IPS DF 4.7 (cell line): ENCODE data around the gene TM7SF2.
"Not testable (repeated sequence)": the region's sequence is repeated elsewhere in the genome, so short reads cannot be mapped to it uniquely, and the experiment has no call there.

Source experiments
- DNase-seq: peaks from one replicate; pipeline ENCODE4 v3.0.0-alpha.2; 2013; ENCODE audit warnings: low spot score; ENCODE audit errors: extremely low read depth

TM7SF2 gene

GRCh38 chr11:65129649-65130441 lies 18.2 kb downstream of the TM7SF2 start:
- DNase-seq: no peak

- DNase-seq: no peak
Observed at GRCh38 chr11:65130631-65131416, 19.2 kb downstream of the TM7SF2 start.

GRCh38 chr11:65131417-65131776 lies 19.7 kb downstream of the TM7SF2 start:
- no peak for DNase-seq

- DNase-seq: no peak
Observed at GRCh38 chr11:65131895-65132237, 20.2 kb downstream of the TM7SF2 start.

- DNase-seq: no peak
Observed at GRCh38 chr11:65132238-65132987, 20.7 kb downstream of the TM7SF2 start.

- DNase-seq: no peak
Observed at GRCh38 chr11:65132988-65133700, 21.5 kb downstream of the TM7SF2 start.

- DNase-seq: no peak
Observed at GRCh38 chr11:65133724-65134123, 22.1 kb downstream of the TM7SF2 start.

- DNase-seq: no peak
Observed at GRCh38 chr11:65134240-65134951, 22.7 kb downstream of the TM7SF2 start, which contains the start of gene SYVN1. Gene SYVN1 (minus strand): TSS chr11:65134519. CDS start chr11:65133601, 918 bp downstream.

GRCh38 chr11:65134952-65135632 lies 23.4 kb downstream of the TM7SF2 start:
- no peak for DNase-seq

GRCh38 chr11:65135633-65136145 lies 24.0 kb downstream of the TM7SF2 start:
- DNase-seq: no peak

GRCh38 chr11:65136515-65137096 lies 24.9 kb downstream of the TM7SF2 start:
- no peak for DNase-seq

- DNase-seq: no peak
Observed at GRCh38 chr11:65141896-65142494, 30.3 kb downstream of the TM7SF2 start.

- no peak for DNase-seq
Observed at GRCh38 chr11:65147352-65148075, 35.8 kb downstream of the TM7SF2 start.

GRCh38 chr11:65148657-65149056 lies 37.0 kb downstream of the TM7SF2 start:
- no peak for DNase-seq

- not testable (repeated sequence) for DNase-seq
Observed at GRCh38 chr11:65150131-65150508, 38.4 kb downstream of the TM7SF2 start.

- DNase-seq: no peak
Observed at GRCh38 chr11:65150509-65151299, 39.0 kb downstream of the TM7SF2 start.

GRCh38 chr11:65151331-65151899 lies 39.7 kb downstream of the TM7SF2 start:
- no peak for DNase-seq
